ENCODE results near the gene ZYG11A. TPM values are rescaled to one million over a fixed set of nuclear protein-coding genes. Genes with fewer than 3 reads are reported as not detected.

Gene ZYG11A
- total and polyA plus RNA-seq, 2 of the 8 experiments (the other 6 are each of a cell fraction or from before 2014, with no cell fraction given): 0.89 to 2.6 TPM

GRCh38 chr1:52901384-52901783, 58.8 kb downstream of the ZYG11A start:
- WGBS, 2 experiments (ENCODE audit: extremely low coverage in 1 of 2, insufficient coverage in 1 of 2, insufficient read length in 1 of 2, insufficient replicate concordance in 2 of 2, low coverage in 1 of 2, low lambda C conversion rate in 2 of 2, missing lambda C conversion rate in 1 of 2): 83% methylated on average over 1 of the region's 1 CpG; no CpG with 5 or more reads in 1 of the 2 experiments
- CTCF ChIA-PET (ENCODE audit: partially characterized antibody): interaction anchor here (0.8 to 1.8 kb wide), 5 partner anchors 14 to 289 kb away, joined by 3 to 4 read pairs (median 3); partner anchors contain the start of gene ECHDC2
- TF ChIP-seq EGR1 (IDR thresholded peaks at IDR 0.05; ENCODE audit: borderline replicate concordance, low read depth, low read length): no peak
- TF ChIP-seq NANOG (IDR thresholded peaks at IDR 0.05; ENCODE audit: insufficient read depth, low read depth, low read length, poor library complexity, severe bottlenecking): no peak
- TF ChIP-seq KDM4A (IDR thresholded peaks at IDR 0.05; ENCODE audit: low read depth, low read length, severe bottlenecking): no peak
- TF ChIP-seq CBX8 (IDR thresholded peaks at IDR 0.05; ENCODE audit: borderline replicate concordance, low read depth, low read length): no peak
- no peak for TF ChIP-seq SP4 (IDR thresholded peaks at IDR 0.05; ENCODE audit: low read length)
- TF ChIP-seq CTCF (IDR thresholded peaks at IDR 0.05; ENCODE audit: control extremely low read depth in 1 of 3, insufficient read depth in 1 of 3, low read depth in 1 of 3, low read length in 3 of 3): no peak
- no peak for TF ChIP-seq JUN (IDR thresholded peaks at IDR 0.05; ENCODE audit: low read depth, low read length)
- TF ChIP-seq POLR2A (IDR thresholded peaks at IDR 0.05; ENCODE audit: control extremely low read depth in 1 of 2, low read depth in 2 of 2, low read length in 2 of 2): no peak
- TF ChIP-seq YY1 (IDR thresholded peaks at IDR 0.05; ENCODE audit: low read depth, low read length): no peak
- TF ChIP-seq TCF12 (IDR thresholded peaks at IDR 0.05; ENCODE audit: low read depth, low read length): no peak
- TF ChIP-seq ATF3 (IDR thresholded peaks at IDR 0.05; ENCODE audit: insufficient read depth, low read depth, low read length): no peak
- TF ChIP-seq RBBP5 (IDR thresholded peaks at IDR 0.05; ENCODE audit: borderline replicate concordance, low read depth, low read length): no peak

More at GRCh38 chr1:52901384-52901783, 58.8 kb downstream of the ZYG11A start:
- H2BK120ac ChIP-seq (replicated peaks; ENCODE audit: low read depth, low read length): no peak overlapping the region
- no peak overlapping the region for H3K4ac ChIP-seq (replicated peaks; ENCODE audit: insufficient read length, low read depth, low read length)
- FAIRE-seq (no peak), DNase-seq (ENCODE audit: low read depth in 1 of 2, low spot score in 2 of 2) (no peak)
- H3K79me1 ChIP-seq (ENCODE audit: low read depth, low read length): no peaks in the 10 kb centered on the region
- H3K27ac ChIP-seq (ENCODE audit: low read depth, low read length): no peak overlapping the region
- peaks cover 0 to 10% (median 4%) of the 10 kb centered on the region in 4 experiments; a peak in 5 of 7 replicates for H3K4me1 ChIP-seq (replicated peaks in 1 of 4; ENCODE audit: control insufficient read depth in 3 of 4, insufficient read depth in 4 of 4, low read length in 3 of 4)
- H2AFZ ChIP-seq (ENCODE audit: low read length): no peak overlapping the region
- no peak overlapping the region for H3K4me2 ChIP-seq (ENCODE audit: insufficient read depth in 1 of 2, low read depth in 2 of 2, low read length in 2 of 2)
- no peak overlapping the region for H2BK15ac ChIP-seq (ENCODE audit: low read length)
- H3K14ac ChIP-seq (ENCODE audit: insufficient read length): no peak overlapping the region
- no peak overlapping the region for H2BK20ac ChIP-seq (ENCODE audit: low read length)
- no peaks in the 10 kb centered on the region for H3K79me2 ChIP-seq (ENCODE audit: control insufficient read depth in 1 of 2, insufficient read depth in 2 of 2, low read length in 2 of 2)
- POLR2A ChIA-PET (ENCODE audit: partially characterized antibody): no interaction called here
- H2AK5ac ChIP-seq (ENCODE audit: low read depth, low read length): no peak overlapping the region
- H2BK5ac ChIP-seq (ENCODE audit: low read depth, low read length): 0 out of 2 replicates have a peak overlapping the region, but pooled peaks have one; percentile 5
- no peak overlapping the region for H3K4me3 ChIP-seq (ENCODE audit: extremely low read depth in 1 of 4, insufficient read depth in 2 of 4, low read depth in 3 of 4, low read length in 4 of 4)
- no peak overlapping the region for H4K5ac ChIP-seq (ENCODE audit: insufficient read length, low read depth, low read length)
- H3K18ac ChIP-seq (ENCODE audit: extremely low read depth, low read length): no peak overlapping the region
- no peak overlapping the region for H2BK12ac ChIP-seq (ENCODE audit: low read depth, low read length)
- no peaks in the 10 kb centered on the region for H3K27me3 ChIP-seq (replicated peaks in 1 of 4; ENCODE audit: control insufficient read depth in 3 of 4, extremely low read depth in 1 of 4, insufficient read depth in 3 of 4, low read length in 3 of 4)
- no peak overlapping the region for H4K91ac ChIP-seq (replicated peaks; ENCODE audit: insufficient read length, low read length)
- no peaks in the 10 kb centered on the region; a peak in 2 of 8 replicates for H3K36me3 ChIP-seq (ENCODE audit: control insufficient read depth in 2 of 4, insufficient read depth in 4 of 4, low read length in 3 of 4)
- H3K9me3 ChIP-seq (ENCODE audit: insufficient read depth in 2 of 2, low read depth in 1 of 2, low read length in 1 of 2): no peaks in the 10 kb centered on the region
- H3K23ac ChIP-seq (ENCODE audit: insufficient read length): no peak overlapping the region
- H4K20me1 ChIP-seq (replicated peaks in 1 of 2; ENCODE audit: control insufficient read depth in 1 of 2, insufficient read depth in 2 of 2, low read length in 2 of 2): no peaks in the 10 kb centered on the region
- H3K56ac ChIP-seq (replicated peaks; ENCODE audit: insufficient read length, low read depth, low read length): no peak overlapping the region
- H3K9ac ChIP-seq (replicated peaks in 1 of 4; ENCODE audit: extremely low read depth in 1 of 4, low read depth in 3 of 4, low read length in 3 of 4): no peak overlapping the region
- no peaks in the 10 kb centered on the region for H3K23me2 ChIP-seq (ENCODE audit: low read depth, low read length)
- no peak overlapping the region for H4K8ac ChIP-seq (ENCODE audit: extremely low read depth, insufficient read depth, low read length)
